ENCODE results near the gene PITPNB.

PITPNB gene

DNA sequence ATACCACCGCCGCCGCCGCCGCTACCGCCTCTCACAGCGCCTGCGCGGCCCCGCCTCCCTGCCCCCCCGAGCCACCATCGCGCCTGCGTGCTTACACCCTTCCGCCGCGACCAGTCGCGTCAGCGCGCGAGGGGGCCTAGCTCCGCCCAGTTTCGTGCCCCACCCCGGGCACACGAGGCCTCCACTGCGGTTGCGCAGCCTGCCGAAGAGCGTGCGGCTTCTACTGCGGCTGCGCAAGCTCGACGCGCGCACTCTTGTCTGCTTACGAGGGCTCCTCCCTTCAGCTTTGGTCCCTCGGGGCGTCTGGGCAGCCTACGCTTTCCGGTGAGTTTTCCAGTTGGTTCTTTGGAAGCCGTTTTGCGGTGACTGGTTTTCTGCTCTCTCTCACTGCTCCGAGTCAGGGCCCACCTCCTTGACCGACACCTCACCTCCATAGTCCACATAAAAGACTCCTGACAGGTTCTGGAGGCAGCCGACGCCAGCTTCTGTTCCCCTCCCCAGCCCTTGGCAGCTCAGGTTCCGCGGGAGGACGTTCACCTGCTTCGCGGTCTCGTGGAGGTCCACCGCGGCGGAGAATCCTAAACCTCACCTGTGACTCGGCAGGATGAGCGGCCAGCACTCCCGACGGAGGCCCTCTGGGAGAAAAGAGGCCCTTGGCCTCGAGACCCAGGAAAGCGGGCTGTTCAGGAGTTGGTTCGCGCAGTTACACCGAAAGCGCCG is at the start of gene PITPNB:
Gene PITPNB (minus strand): TSS at position 35 of the 720 bp plus-strand sequence. CDS start 65 bp downstream, outside the sequence.
- no peak for TF ChIP-seq CTCF (IDR thresholded peaks at IDR 0.05; ENCODE audit: low read depth, low read length, missing control alignments)
- peak within 1 kb of the TSS; percentile 85 for H3K4me3 ChIP-seq (replicated peaks; ENCODE audit: low read depth, low read length)
- peak; percentile 92 for DNase-seq (ENCODE audit: extremely low read depth, low read depth)

DNA sequence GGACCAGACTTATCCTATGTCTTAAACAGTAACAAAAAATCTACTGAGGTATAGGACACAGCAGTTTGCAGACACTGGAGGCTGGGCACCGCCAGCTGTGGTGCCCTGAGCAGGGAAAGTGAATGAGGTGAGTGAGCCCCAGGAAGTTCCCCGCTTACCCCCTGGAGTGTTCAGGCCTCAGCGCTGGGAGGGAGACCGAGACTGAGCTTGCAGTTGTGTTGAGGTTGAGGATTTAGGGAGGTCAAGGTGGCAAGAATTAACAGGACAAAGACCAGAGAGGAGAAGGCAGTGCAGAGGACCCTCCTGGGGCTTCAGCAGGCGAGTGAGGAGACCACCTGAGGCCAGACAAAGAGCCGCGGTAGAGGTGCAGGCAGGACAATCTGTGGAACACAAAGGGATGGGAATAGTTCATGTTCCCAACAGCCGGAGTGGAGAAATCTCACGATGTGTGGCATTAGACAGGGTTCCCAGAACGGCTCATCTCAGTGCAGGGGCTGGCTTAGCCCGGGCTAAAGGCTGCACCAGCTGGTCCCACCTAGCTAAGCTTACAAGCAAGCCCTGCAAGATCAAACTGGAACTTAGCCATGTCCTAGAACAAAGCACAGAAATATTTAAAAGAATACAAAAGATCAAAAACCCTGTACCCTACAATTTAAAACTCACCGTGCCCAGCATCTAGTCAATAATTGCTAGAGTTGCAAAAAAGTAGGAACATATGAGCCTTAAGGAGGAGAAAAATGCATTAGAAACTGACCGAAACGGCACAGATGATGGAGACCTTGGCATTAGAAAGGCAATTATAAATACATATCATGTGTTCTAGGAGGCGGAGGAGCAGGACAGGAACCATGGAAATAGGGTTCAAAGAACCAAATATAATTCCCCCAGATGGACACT is 47.4 kb upstream of the PITPNB start:
- DNase-seq (ENCODE audit: extremely low read depth, low read depth), result no peak
- no peak overlapping the region for H3K4me3 ChIP-seq (replicated peaks; ENCODE audit: low read depth, low read length)
- TF ChIP-seq CTCF (IDR thresholded peaks at IDR 0.05; ENCODE audit: low read depth, low read length, missing control alignments), result no peak

DNA sequence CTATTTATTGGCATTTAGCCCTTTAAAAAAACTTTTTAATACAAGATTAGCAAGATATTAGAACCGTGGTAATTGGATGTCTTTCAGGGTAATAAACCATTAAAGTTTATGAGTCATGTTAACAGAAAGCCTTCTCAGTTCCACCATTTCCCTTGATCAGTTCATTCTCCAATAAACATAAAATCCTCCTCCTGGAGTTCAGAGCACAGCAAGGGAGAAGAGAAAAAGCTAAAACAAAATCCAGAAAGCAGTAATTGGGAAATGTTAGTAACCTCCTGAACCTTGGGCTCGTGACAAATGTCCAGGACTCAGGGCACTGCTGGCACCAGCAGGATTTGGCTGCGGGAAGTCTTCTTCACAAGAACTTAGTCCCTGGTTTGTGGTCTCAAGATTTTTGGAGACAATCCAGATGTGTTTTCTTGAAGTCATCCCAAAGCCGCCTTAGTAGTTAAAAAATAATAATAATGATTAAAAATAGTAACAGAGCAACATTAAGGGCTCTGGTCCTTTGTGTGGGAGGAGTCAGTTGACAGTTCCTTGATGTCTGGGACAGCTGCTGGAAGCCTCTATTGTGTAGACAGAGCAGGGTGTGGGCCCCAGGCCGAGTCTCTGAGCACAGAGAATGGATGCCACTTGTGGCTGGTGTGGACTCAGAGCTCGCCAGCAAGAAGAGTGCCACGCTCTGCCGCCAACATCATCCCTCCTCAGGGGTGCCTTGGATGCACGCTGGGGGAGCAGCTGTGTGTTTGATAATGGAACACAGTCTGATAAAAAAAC is 43.4 kb upstream of the PITPNB start:
- no peak for DNase-seq (ENCODE audit: extremely low read depth, low read depth)
- no peak for TF ChIP-seq CTCF (IDR thresholded peaks at IDR 0.05; ENCODE audit: low read depth, low read length, missing control alignments)
- no peak overlapping the region for H3K4me3 ChIP-seq (replicated peaks; ENCODE audit: low read depth, low read length)

DNA sequence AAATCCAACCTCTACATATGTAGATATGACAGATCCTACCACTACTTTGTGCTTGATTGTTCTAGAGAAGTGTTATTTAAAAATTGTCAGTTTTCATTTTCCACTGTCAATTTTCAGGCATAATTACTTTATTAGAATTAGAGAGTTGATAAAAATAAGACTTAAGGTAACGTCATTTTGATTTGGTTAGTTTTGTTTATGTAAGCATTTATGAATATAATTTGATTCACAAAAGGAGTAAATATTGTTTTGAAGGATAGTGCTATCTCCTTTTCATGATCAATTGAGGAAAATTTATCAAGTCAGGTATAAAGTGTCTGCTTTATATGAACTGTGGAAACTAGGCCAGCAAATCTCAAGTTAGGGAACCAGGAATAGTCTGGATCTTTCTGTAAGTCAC is 42.6 kb upstream of the PITPNB start:
- no peak for TF ChIP-seq CTCF (IDR thresholded peaks at IDR 0.05; ENCODE audit: low read depth, low read length, missing control alignments)
- DNase-seq (ENCODE audit: extremely low read depth, low read depth), result no peak
- no peak overlapping the region for H3K4me3 ChIP-seq (replicated peaks; ENCODE audit: low read depth, low read length)

GRCh38 chr22:27961182-27961581 is 42.1 kb upstream of the PITPNB start:
- no peak overlapping the region for H3K4me3 ChIP-seq (replicated peaks; ENCODE audit: low read depth, low read length)
- no peak for DNase-seq (ENCODE audit: extremely low read depth, low read depth)
- no peak for TF ChIP-seq CTCF (IDR thresholded peaks at IDR 0.05; ENCODE audit: low read depth, low read length, missing control alignments)

- no peak overlapping the region for H3K4me3 ChIP-seq (replicated peaks; ENCODE audit: low read depth, low read length)
- DNase-seq (ENCODE audit: extremely low read depth, low read depth), result no peak
- TF ChIP-seq CTCF (IDR thresholded peaks at IDR 0.05; ENCODE audit: low read depth, low read length, missing control alignments), result no peak
Measured at GRCh38 chr22:27959335-27960090, 40.5 kb upstream of the PITPNB start.
